GM15510 (cell line): ENCODE measurements around the gene CHRDL2.

Source experiments
- POLR2A ChIP-seq: IDR thresholded peaks from 3 replicates; pipeline ENCODE4 v1.6.1; 2011; ENCODE audit warnings: borderline replicate concordance; ENCODE audit not compliant: insufficient read length; ENCODE audit errors: extremely low read depth

The CHRDL2 gene

DNA sequence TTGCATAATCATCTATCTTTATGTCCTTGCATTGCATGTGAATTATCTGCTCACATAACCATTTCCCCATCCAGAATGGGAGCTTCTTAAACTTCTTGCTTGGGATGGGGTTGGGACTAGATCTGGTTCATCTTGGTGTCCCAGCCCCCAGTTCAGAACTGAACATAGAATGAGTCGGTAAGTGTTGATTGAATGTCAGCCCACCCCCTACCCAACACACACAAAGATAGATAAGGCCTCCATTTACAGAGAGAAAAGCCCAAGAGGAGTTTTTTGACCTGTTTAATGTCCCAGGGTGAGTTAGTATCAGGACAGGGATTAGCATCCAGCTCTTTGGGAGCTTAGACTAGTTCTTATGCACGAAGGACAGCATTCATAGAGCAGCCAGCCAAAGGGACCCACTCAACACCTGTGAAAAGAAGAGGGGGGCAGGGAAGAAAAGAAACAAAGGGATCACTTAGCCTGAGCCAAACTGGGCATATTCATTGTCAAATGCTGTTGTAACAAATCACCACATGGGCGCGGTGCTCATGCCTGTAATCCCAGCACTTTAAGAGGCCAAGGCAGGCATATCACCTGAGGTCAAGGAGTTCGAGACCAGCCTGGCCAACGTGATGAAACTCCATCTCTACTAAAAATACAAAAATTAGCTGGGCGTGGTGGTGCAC lies 57.4 kb downstream of the CHRDL2 start:
- no peak for TF ChIP-seq POLR2A

- no peak for TF ChIP-seq POLR2A
Measured at GRCh38 chr11:74672956-74673692, 58.1 kb downstream of the CHRDL2 start.

DNA sequence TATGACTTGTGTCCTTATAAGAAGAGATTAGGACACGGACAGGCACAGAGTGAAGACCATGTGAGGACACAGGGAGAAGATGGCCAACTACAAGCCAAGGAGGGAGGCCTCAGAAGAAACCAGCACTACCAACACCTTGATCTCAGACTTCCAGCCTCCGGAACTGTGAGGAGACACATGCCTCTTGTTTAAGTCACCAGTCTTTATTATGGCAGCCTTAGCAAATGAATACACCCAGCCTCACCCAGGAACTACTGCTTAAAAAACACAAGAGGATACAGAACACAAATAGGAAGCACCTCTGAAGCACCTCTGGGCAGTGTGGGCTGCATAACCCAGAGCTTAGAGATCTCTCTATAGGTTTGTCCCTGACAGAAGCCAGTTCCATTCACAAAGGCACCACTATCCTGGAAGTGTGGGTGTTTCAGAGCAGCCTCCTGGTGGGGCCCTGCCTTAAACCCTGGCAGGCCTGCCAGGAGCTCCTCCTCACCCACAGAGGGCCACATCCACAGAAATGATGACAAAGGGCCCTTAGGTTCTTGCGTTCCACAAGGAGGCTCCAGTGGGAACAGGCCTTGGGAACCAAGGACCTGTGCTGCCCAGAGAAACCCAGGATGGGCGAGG lies 58.8 kb downstream of the CHRDL2 start:
- TF ChIP-seq POLR2A, result no peak

DNA sequence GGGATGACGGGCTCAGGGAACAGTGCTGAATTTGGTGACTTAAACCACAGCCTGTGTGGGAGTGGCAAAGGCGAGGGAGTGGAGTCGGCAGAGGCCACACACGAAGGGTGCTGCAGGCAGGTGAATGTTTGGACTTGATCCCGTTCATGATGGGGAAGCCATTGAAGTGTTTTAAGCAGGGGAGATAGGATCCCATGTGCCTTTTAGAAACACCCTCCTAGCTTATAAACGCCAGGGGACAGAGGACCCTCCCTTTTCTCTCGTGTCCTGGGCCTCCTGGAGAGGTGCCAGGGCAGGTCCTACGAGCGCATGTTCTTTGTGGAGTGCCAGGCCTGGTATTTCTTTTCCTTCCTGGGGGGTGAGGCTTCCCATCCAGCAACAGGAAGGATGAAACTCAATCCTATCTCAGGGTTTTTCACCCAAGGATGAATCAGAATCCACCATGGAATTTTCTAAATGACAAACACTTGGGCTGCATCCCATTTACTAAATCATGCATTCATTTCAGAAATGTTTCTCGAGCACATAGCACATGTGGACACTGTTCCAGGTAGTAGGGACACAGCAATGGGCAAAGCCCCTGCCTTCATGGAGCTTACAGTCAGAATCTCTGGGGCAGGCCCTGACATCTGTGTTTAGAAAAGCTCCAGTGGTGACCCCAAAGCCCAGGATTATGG lies 59.6 kb downstream of the CHRDL2 start:
- no peak for TF ChIP-seq POLR2A

DNA sequence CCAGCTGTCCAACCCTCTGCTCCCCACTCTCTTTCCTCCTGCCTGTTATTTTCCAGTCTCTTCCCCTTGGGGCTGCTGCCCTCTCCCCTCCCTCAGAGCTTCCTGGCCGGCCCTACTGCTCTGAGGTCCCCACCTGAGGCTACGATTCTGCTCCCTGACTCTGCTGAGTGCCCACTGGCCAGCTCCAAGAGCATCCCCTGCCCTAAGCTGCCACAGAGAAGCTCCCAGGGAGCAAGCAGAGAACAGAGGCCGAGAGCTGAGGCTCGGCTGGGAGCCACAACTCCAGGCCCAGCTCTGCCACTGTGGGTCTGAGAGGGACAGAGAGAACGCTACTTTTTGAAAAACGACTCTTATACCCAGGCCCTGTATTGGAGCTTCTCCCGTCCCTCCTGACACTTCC lies 61.1 kb downstream of the CHRDL2 start:
- no peak for TF ChIP-seq POLR2A

DNA sequence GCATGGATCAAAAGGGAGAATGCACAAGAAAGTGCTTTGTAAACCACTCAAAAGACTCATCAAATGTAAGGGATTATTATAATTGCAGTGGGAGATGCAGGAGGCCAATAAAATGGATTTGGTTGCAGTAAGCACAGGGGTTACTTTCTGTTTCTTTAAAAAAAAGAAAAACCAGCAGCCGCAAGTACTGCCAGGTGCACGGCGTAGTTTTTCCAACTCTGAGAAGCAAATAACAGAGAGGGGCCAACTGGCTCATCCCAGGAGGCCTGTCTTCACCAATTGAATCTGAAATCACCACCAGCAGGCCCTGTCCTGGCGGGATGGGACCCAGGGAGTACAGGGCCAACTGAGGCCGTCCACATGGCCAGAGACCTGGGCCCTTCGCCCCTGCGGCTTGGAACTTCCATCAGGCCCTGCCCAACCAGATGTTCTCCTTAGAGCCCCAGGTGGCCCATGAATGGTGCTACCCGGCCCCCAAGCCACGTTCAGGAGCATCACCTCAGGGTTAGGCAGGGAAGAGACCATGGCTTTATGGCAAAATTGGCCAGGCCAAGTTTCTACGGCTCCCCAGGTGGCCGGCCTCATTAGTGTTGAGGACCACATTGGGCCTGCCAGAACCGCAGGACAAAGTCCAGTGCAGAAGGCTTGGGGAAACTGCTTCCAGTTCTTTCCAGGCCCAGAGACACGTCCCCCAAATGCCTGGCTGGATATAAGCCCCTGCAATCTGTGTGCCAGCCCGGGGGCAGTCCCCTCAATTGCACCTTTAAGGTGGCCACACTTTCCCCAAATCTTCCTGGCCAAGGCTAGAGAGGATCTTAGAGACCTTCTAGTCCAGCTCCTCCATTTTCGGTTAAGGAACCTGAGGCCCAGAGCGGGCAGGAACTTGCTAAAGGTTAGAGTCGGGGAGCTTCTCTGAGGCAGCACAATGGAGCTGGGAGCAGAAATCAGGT lies 61.7 kb downstream of the CHRDL2 start:
- TF ChIP-seq POLR2A, result no peak

- TF ChIP-seq POLR2A, result no peak
Measured at GRCh38 chr11:74663315-74663714, 67.9 kb downstream of the CHRDL2 start.

DNA sequence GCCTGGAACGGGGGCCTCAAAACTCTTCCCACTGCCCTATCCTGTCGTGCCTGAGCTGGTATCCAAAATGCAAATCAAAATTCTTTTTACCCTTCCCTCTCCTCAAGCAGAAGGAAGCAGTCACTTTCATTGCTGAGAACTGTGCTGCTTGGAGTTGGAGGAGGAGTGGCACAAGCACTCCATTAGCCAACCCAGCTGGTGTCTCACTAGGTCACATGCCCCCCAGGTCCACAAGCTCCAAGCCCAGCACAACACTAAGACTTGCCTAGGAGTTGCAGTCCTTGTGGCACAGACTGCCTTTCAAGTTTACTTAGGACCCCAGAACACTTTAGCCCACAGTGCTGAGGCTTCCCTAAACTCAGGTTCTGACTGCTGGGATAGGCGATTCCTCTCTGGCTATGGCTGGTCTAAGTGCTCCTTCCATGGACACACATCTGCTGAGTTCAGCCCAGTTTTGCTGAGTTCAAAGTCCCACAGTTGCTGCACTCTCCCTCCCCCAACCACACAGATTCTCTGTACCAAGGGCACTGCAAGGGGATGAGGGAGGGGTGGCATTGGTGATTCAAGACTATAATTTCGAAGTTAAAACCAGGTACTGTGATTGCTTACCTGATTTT lies 68.6 kb downstream of the CHRDL2 start:
- TF ChIP-seq POLR2A, result no peak

GRCh38 chr11:74654976-74655375 lies 76.2 kb downstream of the CHRDL2 start:
- no peak for TF ChIP-seq POLR2A

- TF ChIP-seq POLR2A, result no peak
Measured at GRCh38 chr11:74650498-74650897, 80.7 kb downstream of the CHRDL2 start.

GRCh38 chr11:74648894-74649293 lies 82.3 kb downstream of the CHRDL2 start:
- no peak for TF ChIP-seq POLR2A

DNA sequence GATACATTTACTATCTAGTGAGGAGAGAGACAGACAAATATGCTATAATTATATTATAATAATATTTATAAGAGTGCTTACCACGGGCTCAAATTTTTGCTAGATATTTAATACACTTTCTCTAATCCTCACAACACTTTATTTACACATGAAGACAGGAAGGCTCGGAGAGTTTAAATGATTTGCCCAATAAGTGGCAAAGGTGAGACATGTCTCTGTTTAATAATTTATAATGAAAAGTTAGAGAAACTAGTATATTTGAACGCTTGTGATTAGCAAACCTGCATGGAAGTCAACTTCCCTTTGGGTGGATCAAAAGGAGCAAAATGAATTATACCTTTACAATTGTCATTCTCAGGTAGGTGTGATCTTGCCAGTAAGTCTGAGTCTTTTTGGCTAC lies 83.4 kb downstream of the CHRDL2 start:
- TF ChIP-seq POLR2A, result no peak

GRCh38 chr11:74647404-74647803 lies 83.8 kb downstream of the CHRDL2 start:
- TF ChIP-seq POLR2A, result no peak

- TF ChIP-seq POLR2A, result no peak
Measured at GRCh38 chr11:74646954-74647353, 84.3 kb downstream of the CHRDL2 start.
